GM10266 (cell line): ENCODE data around the gene OR5K4.

Experiments used
- DNase-seq: peaks from one replicate; pipeline ENCODE4 v3.0.0; 2012; ENCODE audit errors: extremely low spot score
- TF ChIP-seq, protein P1 (sequence below): IDR thresholded peaks from 2 replicates; pipeline ENCODE4 v1.5.1; 2012; ENCODE audit warnings: mild to moderate bottlenecking, low read depth; ENCODE audit not compliant: control insufficient read depth, insufficient read depth; ENCODE audit errors: missing control alignments

Gene OR5K4

DNA sequence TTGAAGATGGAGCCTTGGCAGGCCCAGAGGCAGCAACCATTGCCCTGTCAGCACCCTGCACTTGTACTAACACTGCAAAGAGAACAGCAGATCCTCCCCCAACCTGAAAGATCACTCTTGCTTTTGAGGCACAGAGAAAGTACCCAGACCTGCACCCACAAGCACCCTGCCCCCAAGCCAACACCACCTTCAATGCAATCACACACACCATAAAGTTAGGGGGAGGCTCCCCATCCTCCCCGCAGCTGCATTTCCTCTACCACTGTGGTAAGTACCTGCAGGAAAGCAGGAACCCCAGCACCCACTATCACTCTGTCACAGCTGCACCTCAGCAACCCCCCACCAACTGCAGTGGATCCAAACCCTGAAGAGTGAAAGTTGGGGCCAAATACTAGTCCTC is 48.9 kb downstream of the OR5K4 start:
- TF ChIP-seq, protein P1, sequence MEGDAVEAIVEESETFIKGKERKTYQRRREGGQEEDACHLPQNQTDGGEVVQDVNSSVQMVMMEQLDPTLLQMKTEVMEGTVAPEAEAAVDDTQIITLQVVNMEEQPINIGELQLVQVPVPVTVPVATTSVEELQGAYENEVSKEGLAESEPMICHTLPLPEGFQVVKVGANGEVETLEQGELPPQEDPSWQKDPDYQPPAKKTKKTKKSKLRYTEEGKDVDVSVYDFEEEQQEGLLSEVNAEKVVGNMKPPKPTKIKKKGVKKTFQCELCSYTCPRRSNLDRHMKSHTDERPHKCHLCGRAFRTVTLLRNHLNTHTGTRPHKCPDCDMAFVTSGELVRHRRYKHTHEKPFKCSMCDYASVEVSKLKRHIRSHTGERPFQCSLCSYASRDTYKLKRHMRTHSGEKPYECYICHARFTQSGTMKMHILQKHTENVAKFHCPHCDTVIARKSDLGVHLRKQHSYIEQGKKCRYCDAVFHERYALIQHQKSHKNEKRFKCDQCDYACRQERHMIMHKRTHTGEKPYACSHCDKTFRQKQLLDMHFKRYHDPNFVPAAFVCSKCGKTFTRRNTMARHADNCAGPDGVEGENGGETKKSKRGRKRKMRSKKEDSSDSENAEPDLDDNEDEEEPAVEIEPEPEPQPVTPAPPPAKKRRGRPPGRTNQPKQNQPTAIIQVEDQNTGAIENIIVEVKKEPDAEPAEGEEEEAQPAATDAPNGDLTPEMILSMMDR, result no peak
- DNase-seq, result no peak

DNA sequence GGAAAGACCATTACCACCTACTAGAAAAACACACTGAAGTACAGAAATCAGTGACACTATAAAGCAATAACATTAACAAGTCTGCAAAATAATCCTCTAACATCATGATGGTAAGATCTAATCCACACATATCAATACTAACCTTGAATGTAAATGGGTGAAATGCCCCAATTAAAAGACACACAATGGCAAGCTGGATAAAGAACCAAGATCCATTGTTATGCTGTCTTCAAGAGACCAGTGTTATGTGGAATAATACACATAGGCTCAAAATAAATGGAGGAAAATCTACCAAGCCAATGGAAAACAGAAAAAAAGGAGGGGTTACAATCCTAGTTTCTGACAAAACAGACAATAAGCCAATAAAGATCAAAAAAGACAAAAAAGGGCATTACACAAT is 50.4 kb downstream of the OR5K4 start:
- TF ChIP-seq, protein P1, result no peak
- no peak for DNase-seq
